Nephron progenitor cell (in vitro differentiated cells): ENCODE measurements around the gene ARHGEF1.

ENCODE experiments used
- DNase-seq: peaks from one replicate; pipeline ENCODE4 v3.0.0; 2021
- H3K27ac Mint-ChIP-seq: 2 replicates; pipeline ENCODE4 v1.8.0; 2021; ENCODE audit warnings: mild to moderate bottlenecking, moderate library complexity, mixed read lengths
- H3K27me3 Mint-ChIP-seq: 2 replicates; pipeline ENCODE4 v1.8.0; 2021; ENCODE audit warnings: mild to moderate bottlenecking, low read depth, mixed read lengths; ENCODE audit not compliant: poor library complexity
- H3K36me3 Mint-ChIP-seq: 2 replicates; pipeline ENCODE4 v1.8.0; 2021; ENCODE audit warnings: low read depth, mixed read lengths
- H3K4me1 Mint-ChIP-seq: 2 replicates; pipeline ENCODE4 v1.8.0; 2021; ENCODE audit warnings: mixed read lengths
- H3K4me3 Mint-ChIP-seq: 2 replicates; pipeline ENCODE4 v1.8.0; 2021; ENCODE audit warnings: mild to moderate bottlenecking, moderate library complexity, mixed read lengths
- H3K9me3 Mint-ChIP-seq: 2 replicates; pipeline ENCODE4 v1.8.0; 2021; ENCODE audit warnings: mild to moderate bottlenecking, moderate library complexity, mixed read lengths
- TF ChIP-seq, protein P1 (sequence below): fragments of 200-600 bp; sonication (generic); IDR thresholded peaks from 2 replicates; pipeline ENCODE4 v1.5.0; 2021; ENCODE audit warnings: antibody characterized with exemption

The ARHGEF1 gene

DNA sequence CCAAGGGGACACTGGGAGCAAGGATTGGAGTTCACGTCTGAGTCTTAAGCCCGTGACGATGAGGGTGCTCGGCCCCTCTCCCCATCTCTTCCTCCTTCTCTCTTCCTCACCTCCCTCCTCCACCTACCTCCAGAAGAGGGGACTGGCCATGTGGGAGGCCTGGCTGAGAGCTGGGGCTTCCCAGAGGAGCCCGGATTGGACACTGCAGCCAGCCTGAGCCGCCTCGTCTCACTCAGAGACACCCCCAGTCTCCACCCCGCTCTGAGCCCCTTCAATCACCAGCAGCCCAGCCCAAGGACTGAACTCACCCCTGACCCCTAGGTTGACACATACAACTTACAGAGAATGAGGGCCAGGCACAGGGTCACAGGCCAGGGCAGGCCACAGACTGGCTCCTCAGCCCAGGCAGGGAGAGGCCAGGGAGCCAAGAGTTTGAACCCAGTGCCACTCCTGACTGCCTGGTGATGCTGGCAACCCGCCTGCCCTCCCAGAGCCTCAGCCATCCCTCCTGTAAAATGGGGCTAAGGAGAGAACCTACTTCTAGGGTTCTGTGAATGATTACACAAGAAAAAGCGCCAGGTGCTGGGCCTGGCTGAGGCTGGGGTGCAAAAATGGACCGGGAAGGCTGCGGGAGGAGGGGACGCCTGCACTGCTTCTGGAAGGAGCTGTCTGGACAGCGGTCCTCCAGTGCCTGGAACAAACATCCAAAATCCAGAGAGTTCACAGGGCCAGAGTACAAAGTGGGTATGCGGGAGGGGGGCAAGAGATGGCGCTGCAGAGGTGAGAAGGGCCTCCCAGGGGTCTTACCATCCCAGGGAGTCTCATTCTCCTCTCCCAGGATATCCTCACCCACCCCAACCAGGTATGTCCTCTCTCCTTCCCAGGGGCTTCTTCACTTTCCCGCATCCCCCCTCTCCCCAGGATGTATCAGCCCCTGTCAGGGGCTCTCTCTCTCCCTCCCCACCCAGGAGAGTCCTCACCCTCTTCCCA, 4.8 kb upstream of the ARHGEF1 start:
- Mint-ChIP-seq H3K4me3 (no peak overlapping the region), H3K27ac (no peak overlapping the region), H3K27me3 (peaks cover 54% of the 10 kb centered on the region), H3K9me3 (no peaks in the 10 kb centered on the region), H3K4me1 (peaks cover 26% of the 10 kb centered on the region), H3K36me3 (peaks cover 2% of the 10 kb centered on the region)
- DNase-seq = no peak
- TF ChIP-seq, protein P1, sequence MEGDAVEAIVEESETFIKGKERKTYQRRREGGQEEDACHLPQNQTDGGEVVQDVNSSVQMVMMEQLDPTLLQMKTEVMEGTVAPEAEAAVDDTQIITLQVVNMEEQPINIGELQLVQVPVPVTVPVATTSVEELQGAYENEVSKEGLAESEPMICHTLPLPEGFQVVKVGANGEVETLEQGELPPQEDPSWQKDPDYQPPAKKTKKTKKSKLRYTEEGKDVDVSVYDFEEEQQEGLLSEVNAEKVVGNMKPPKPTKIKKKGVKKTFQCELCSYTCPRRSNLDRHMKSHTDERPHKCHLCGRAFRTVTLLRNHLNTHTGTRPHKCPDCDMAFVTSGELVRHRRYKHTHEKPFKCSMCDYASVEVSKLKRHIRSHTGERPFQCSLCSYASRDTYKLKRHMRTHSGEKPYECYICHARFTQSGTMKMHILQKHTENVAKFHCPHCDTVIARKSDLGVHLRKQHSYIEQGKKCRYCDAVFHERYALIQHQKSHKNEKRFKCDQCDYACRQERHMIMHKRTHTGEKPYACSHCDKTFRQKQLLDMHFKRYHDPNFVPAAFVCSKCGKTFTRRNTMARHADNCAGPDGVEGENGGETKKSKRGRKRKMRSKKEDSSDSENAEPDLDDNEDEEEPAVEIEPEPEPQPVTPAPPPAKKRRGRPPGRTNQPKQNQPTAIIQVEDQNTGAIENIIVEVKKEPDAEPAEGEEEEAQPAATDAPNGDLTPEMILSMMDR = no peak

- peaks cover 31% of the 10 kb centered on the region for H3K4me1 Mint-ChIP-seq
- no peak overlapping the region for H3K4me3 Mint-ChIP-seq
- H3K9me3 Mint-ChIP-seq = no peaks in the 10 kb centered on the region
- no peak overlapping the region for H3K27ac Mint-ChIP-seq
- no peak for DNase-seq
- no peaks in the 10 kb centered on the region for H3K36me3 Mint-ChIP-seq
- H3K27me3 Mint-ChIP-seq = peaks cover 62% of the 10 kb centered on the region
- TF ChIP-seq, protein P1 = no peak
Measured at GRCh38 chr19:41879080-41879479, 3.9 kb upstream of the ARHGEF1 start.

DNA sequence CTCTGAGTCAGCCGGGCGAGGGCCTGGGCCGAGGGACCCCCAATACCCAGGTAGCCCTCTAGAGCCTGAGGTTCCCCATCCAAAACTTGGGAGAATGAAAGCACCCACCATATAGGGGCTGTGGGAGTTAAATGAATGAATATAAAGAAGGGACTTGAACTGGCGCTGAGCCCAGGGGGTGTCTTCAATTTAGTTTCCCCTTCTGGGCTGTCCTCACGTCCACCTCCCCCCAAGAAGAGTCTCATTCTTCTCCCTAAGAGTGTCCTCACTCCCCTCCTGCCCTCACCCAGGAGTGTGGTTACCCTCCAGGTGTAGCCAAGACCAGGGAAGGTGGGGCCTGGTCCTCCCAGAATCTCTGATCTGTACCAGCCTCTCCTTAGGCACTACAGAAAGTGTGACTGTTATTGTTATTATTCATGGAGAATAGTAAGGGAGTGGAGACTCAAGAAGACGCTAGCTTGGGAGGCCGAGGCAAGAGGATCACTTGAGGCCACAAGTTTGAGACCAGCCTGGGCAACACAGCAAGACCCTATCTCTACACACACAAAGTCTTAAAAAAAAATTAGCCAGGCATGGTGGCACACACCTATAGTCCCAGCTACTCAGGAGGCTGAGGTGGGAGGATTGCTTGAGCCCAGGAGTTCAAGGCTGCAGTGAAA, 3.2 kb upstream of the ARHGEF1 start:
- Mint-ChIP-seq H3K9me3 (no peaks in the 10 kb centered on the region), H3K36me3 (no peaks in the 10 kb centered on the region), H3K27me3 (peaks cover 63% of the 10 kb centered on the region), H3K4me3 (no peak overlapping the region), H3K27ac (no peak overlapping the region), H3K4me1 (peaks cover 33% of the 10 kb centered on the region)
- TF ChIP-seq, protein P1 = no peak
- DNase-seq = no peak

DNA sequence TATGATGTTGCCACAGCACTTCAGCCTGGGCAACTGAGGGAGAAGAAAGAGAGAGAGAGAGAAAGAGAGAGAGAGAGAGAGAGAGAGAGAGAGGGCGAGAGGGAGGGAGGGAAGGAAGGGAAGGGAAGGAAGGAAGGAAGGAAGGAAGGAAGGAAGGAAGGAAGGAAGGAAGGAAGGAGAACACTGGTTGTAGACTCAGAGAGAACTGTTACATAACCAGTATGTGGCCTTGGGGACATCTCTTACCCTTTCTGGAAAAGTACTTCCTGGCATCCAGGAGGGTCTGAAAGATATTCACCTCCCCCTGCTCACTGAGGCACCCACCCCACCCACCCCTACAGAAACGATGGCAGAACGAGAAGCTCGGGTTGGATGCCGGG, 2.7 kb upstream of the ARHGEF1 start:
- TF ChIP-seq, protein P1 = no peak
- H3K4me3 Mint-ChIP-seq = no peak overlapping the region
- no peak overlapping the region for H3K27ac Mint-ChIP-seq
- no peak for DNase-seq
- no peaks in the 10 kb centered on the region for H3K36me3 Mint-ChIP-seq
- peaks cover 38% of the 10 kb centered on the region for H3K4me1 Mint-ChIP-seq
- no peaks in the 10 kb centered on the region for H3K9me3 Mint-ChIP-seq
- H3K27me3 Mint-ChIP-seq = peaks cover 62% of the 10 kb centered on the region

DNA sequence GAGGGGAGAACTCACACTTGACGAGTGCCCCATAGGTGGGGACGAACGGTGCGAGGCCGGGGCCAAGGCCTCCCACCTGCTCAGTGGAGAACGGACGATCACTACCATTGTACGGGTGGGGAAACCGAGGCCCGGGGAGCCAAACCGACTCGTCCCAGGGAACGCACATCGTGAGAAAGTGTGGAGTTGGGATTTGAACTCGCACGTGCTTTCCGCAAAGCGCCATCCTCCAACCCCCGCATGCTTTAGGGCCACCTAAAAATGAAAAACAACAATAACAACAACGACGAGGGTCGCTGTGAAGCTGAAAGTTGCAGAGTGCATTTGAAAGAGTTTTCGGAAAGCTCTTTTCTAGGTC, 458 bp downstream of the ARHGEF1 start:
- H3K27ac Mint-ChIP-seq = no peak overlapping the region
- peaks cover 49% of the 10 kb centered on the region for H3K4me1 Mint-ChIP-seq
- no peaks in the 10 kb centered on the region for H3K9me3 Mint-ChIP-seq
- H3K36me3 Mint-ChIP-seq = no peaks in the 10 kb centered on the region
- DNase-seq = no peak
- TF ChIP-seq, protein P1 = no peak
- peaks cover 44% of the 10 kb centered on the region for H3K27me3 Mint-ChIP-seq
- peak overlapping the region; percentile 94 for H3K4me3 Mint-ChIP-seq
